Stomach (tissue), 9 donors: ENCODE results near the gene ASH1L. TPM values are rescaled to one million over a fixed set of nuclear protein-coding genes. Genes with fewer than 3 reads are reported as not detected.
A peak's percentile ranks its signal among the peaks of the same experiment; 100 is the strongest.

ENCODE experiments used
- DNase-seq, 2 donors: peaks; one replicate each; pipeline versions ENCODE4 v3.0.0 to v3.0.0-alpha.2; 2013 to 2019
- H3K27ac ChIP-seq, 5 donors: fragments of 200-600 bp in 4 of 5; sonication (generic) in 4 of 5; one replicate each; pipeline ENCODE4 v1.5.1; 2013 to 2019; ENCODE audit warnings: mild to moderate bottlenecking in 1 of 5, moderate library complexity in 1 of 5
- H3K27me3 ChIP-seq, 3 donors: fragments of 200-600 bp; sonication (generic); one replicate each; pipeline ENCODE4 v1.5.1; 2017 to 2019; ENCODE audit warnings: mixed run types in 1 of 3
- H3K36me3 ChIP-seq, 4 donors: fragments of 200-600 bp; sonication (generic); 1 replicate in 3 of 4; 2 replicates in 1 of 4; pipeline ENCODE4 v1.5.1; 2016 to 2019
- H3K4me1 ChIP-seq, 4 donors: fragments of 200-600 bp; sonication (generic); one replicate each; pipeline ENCODE4 v1.5.1; 2016 to 2019
- H3K4me3 ChIP-seq, 4 donors: fragments of 200-600 bp; sonication (generic) in 3 of 4; one replicate each; pipeline ENCODE4 v1.5.1; 2016 to 2019; ENCODE audit warnings: mild to moderate bottlenecking in 1 of 4
- H3K9me3 ChIP-seq, 4 donors: fragments of 200-600 bp; sonication (generic); one replicate each; pipeline ENCODE4 v1.5.1; 2016 to 2019
- CTCF ChIP-seq, 7 experiments: fragments of 450-650 bp in 4 of 7; fragments of 200-600 bp in 3 of 7; sonication (generic) in 3 of 7; IDR thresholded peaks; one replicate each; pipeline ENCODE4 v1.5.1; 2016 to 2019; ENCODE audit warnings: antibody characterized with exemption in 7 of 7, control low read depth in 2 of 7, mild to moderate bottlenecking in 1 of 7
- EP300 ChIP-seq: sonication (generic); formaldehyde crosslinking; IDR thresholded peaks from one replicate; pipeline ENCODE4 v1.6.1; 2017; ENCODE audit warnings: antibody characterized with exemption
- POLR2A ChIP-seq, 4 donors: fragments of 450-650 bp; IDR thresholded peaks; one replicate each; pipeline ENCODE4 v1.6.1; 2016; ENCODE audit warnings: antibody characterized with exemption in 4 of 4, control low read depth in 2 of 4, mild to moderate bottlenecking in 1 of 4, moderate library complexity in 1 of 4
- POLR2AphosphoS5 ChIP-seq, 3 donors: sonication (generic); formaldehyde crosslinking; IDR thresholded peaks; one replicate each; pipeline ENCODE4 v1.6.1; 2016; ENCODE audit warnings: antibody characterized with exemption in 3 of 3
- WGBS, 5 donors: extraction: QIAGEN DNeasy Blood & Tissue Kit in 3 of 5; methylation state at CpG; one replicate each; pipeline versions ENCODE4 v1.1.5 to v1.1.7; 2013 to 2018; 5-methylcytosine and 5-hydroxymethylcytosine counted together
- intact Hi-C: fragments of 100-400 bp; cut with DNase I; formaldehyde crosslinking; loops from one replicate; pipeline ENCODE4 v1.15.1; 2023; ENCODE audit warnings: low total_unique reads
- polyA plus RNA-seq, 3 donors: library from polyadenylated mRNA; stranded (reverse); fragments of 200-250 nt; gene quantifications; one replicate each; pipeline ENCODE4 v1.2.3, GENCODE V29; 2013
- total RNA-seq, 5 donors: library from RNA; depleted of rRNA; stranded (reverse); fragments of >200 nt; gene quantifications; one replicate each; pipeline versions ENCODE4 v1.1.0 to v1.2.3, GENCODE V29; 2014 to 2016
- donor health status: healthy with polysubstance abuse.
- donor health status: Bipolar disorder and iron deficiency.
- donor health status: healthy.

ASH1L gene
- total and polyA plus RNA-seq, 8 donors = 3.0 to 69.4 (median 34.3) TPM

GRCh38 chr1:155379180-155379579 lies 183.4 kb downstream of the ASH1L start:
- peak overlapping the region in 2 of 5 donors; percentile 37 to 72 for H3K27ac ChIP-seq
- TF ChIP-seq CTCF (IDR thresholded peaks at IDR 0.05) (no peak), EP300 (no peak), POLR2AphosphoS5 (IDR thresholded peaks at IDR 0.05) (no peak), POLR2A (IDR thresholded peaks at IDR 0.05) (no peak)
- H3K4me1 ChIP-seq = peaks cover 0 to 23% (median 17%) of the 10 kb centered on the region in 4 donors
- no peak for DNase-seq
- no peaks in the 10 kb centered on the region for H3K9me3 ChIP-seq
- H3K36me3 ChIP-seq = peaks cover 36 to 84% (median 71%) of the 10 kb centered on the region in 4 donors
- 31 to 54% (median 34%) methylated on average over 3 of the region's 3 CpGs for WGBS, 5 donors
- peak overlapping the region in 1 of 4 donors; percentile 15 for H3K4me3 ChIP-seq
- intact Hi-C loops = no loop called here
- H3K27me3 ChIP-seq = no peaks in the 10 kb centered on the region

GRCh38 chr1:155360051-155360450 lies 202.6 kb downstream of the ASH1L start:
- WGBS, 5 donors = 90 to 100% (median 97%) methylated on average over 1 of the region's 1 CpG
- TF ChIP-seq EP300 (no peak), CTCF (IDR thresholded peaks at IDR 0.05) (no peak), POLR2AphosphoS5 (IDR thresholded peaks at IDR 0.05) (no peak), POLR2A (IDR thresholded peaks at IDR 0.05) (no peak)
- peaks cover 40 to 94% (median 91%) of the 10 kb centered on the region in 4 donors for H3K36me3 ChIP-seq
- no peak overlapping the region for H3K4me3 ChIP-seq
- no peak for DNase-seq
- no peak overlapping the region for H3K27ac ChIP-seq
- H3K27me3 ChIP-seq = no peaks in the 10 kb centered on the region
- H3K4me1 ChIP-seq = no peaks in the 10 kb centered on the region
- intact Hi-C loops = no loop called here
- no peaks in the 10 kb centered on the region for H3K9me3 ChIP-seq

- intact Hi-C loops = no loop called here
- peaks cover 88 to 100% (median 100%) of the 10 kb centered on the region in 4 donors for H3K36me3 ChIP-seq
- H3K27ac ChIP-seq = no peak overlapping the region
- H3K4me1 ChIP-seq = no peaks in the 10 kb centered on the region
- no peak for TF ChIP-seq POLR2AphosphoS5 (IDR thresholded peaks at IDR 0.05)
- TF ChIP-seq CTCF (IDR thresholded peaks at IDR 0.05) = no peak
- no peak for TF ChIP-seq EP300
- TF ChIP-seq POLR2A (IDR thresholded peaks at IDR 0.05) = no peak
- no peak for DNase-seq
- no peaks in the 10 kb centered on the region for H3K9me3 ChIP-seq
- no peak overlapping the region for H3K4me3 ChIP-seq
- no peaks in the 10 kb centered on the region for H3K27me3 ChIP-seq
- WGBS, 5 donors = 91 to 94% (median 93%) methylated on average over 6 of the region's 6 CpGs
These were observed 210.0 kb downstream of the ASH1L start for GRCh38 chr1:155352631-155353030.

- H3K36me3 ChIP-seq = peaks cover 88 to 100% (median 100%) of the 10 kb centered on the region in 4 donors
- no peak overlapping the region for H3K27ac ChIP-seq
- intact Hi-C loops = no loop called here
- DNase-seq = no peak
- TF ChIP-seq CTCF (IDR thresholded peaks at IDR 0.05) (no peak), POLR2A (IDR thresholded peaks at IDR 0.05) (no peak), POLR2AphosphoS5 (IDR thresholded peaks at IDR 0.05) (no peak), EP300 (no peak)
- H3K4me3 ChIP-seq = no peak overlapping the region
- H3K9me3 ChIP-seq = no peaks in the 10 kb centered on the region
- H3K4me1 ChIP-seq = no peaks in the 10 kb centered on the region
- no peaks in the 10 kb centered on the region for H3K27me3 ChIP-seq
- 84 to 93% (median 90%) methylated on average over 3 of the region's 3 CpGs for WGBS, 5 donors
These were observed 219.8 kb downstream of the ASH1L start for GRCh38 chr1:155342842-155343241.
